NCI-H345 treated with DMSO at 0.1 percent for 48 hours (cell line): Measurements from ENCODE around the gene IL18R1.

Experiments used
- DNase-seq: peaks from one replicate; lab custom pipeline; 2025; ENCODE audit not compliant: unreplicated experiment; lab: John Stamatoyannopoulos, UW

The IL18R1 gene

GRCh38 chr2:102344397-102344796 lies 11.2 kb upstream of the IL18R1 start:
- no peak for DNase-seq

- no peak for DNase-seq
Observed at GRCh38 chr2:102345329-102345920, 10.2 kb upstream of the IL18R1 start.

- DNase-seq = no peak
Observed at GRCh38 chr2:102346381-102347130, 9.0 kb upstream of the IL18R1 start.

- DNase-seq = no peak
Observed at GRCh38 chr2:102350137-102350793, 5.3 kb upstream of the IL18R1 start.

GRCh38 chr2:102356381-102356712 lies 751 bp downstream of the IL18R1 start:
- DNase-seq = no peak

- DNase-seq = no peak
Observed at GRCh38 chr2:102356741-102357140, 1.1 kb downstream of the IL18R1 start.

- no peak for DNase-seq
Observed at GRCh38 chr2:102357937-102358336, 2.3 kb downstream of the IL18R1 start.

GRCh38 chr2:102358496-102358895 lies 2.9 kb downstream of the IL18R1 start:
- no peak for DNase-seq

GRCh38 chr2:102359527-102359926 lies 3.9 kb downstream of the IL18R1 start:
- DNase-seq = no peak

- DNase-seq = no peak
Observed at GRCh38 chr2:102361632-102362241, 6.1 kb downstream of the IL18R1 start.

GRCh38 chr2:102365763-102366162 lies 10.2 kb downstream of the IL18R1 start:
- DNase-seq = no peak

GRCh38 chr2:102366406-102367112 lies 11.0 kb downstream of the IL18R1 start:
- no peak for DNase-seq

GRCh38 chr2:102367331-102367971 lies 11.9 kb downstream of the IL18R1 start:
- DNase-seq = no peak

- DNase-seq = no peak
Observed at GRCh38 chr2:102368461-102369109, 13.0 kb downstream of the IL18R1 start.

GRCh38 chr2:102369866-102370265 lies 14.3 kb downstream of the IL18R1 start:
- DNase-seq = no peak

GRCh38 chr2:102376052-102376591 lies 20.5 kb downstream of the IL18R1 start:
- no peak for DNase-seq

GRCh38 chr2:102383722-102384121 lies 28.1 kb downstream of the IL18R1 start:
- no peak for DNase-seq

GRCh38 chr2:102385522-102385921 lies 29.9 kb downstream of the IL18R1 start:
- DNase-seq = no peak

GRCh38 chr2:102386004-102386403 lies 30.4 kb downstream of the IL18R1 start:
- DNase-seq = no peak
